GM12865 (cell line): ENCODE results near the gene CDH4.

Source experiments
- DNase-seq: peaks from one replicate; pipeline ENCODE4 v3.0.0; 2010; ENCODE audit warnings: low read depth
- H3K4me3 ChIP-seq: 2 replicates; pipeline ENCODE4 v1.5.1; 2011; ENCODE audit warnings: mild to moderate bottlenecking, low read depth, low read length, control low read depth
- CTCF ChIP-seq: IDR thresholded peaks from 2 replicates; pipeline ENCODE4 v1.5.1; 2011; ENCODE audit warnings: low read length, control low read depth, low read depth, inconsistent platforms; ENCODE audit not compliant: insufficient read depth; ENCODE audit errors: missing control alignments

Gene CDH4

GRCh38 chr20:61331543-61331942, 79.5 kb downstream of the CDH4 start:
- peak; percentile 8 for DNase-seq
- no peak overlapping the region for H3K4me3 ChIP-seq
- no peak for TF ChIP-seq CTCF

- no peak for DNase-seq
- no peak for TF ChIP-seq CTCF
- H3K4me3 ChIP-seq: no peak overlapping the region
Measured at GRCh38 chr20:61332016-61332975, 80.2 kb downstream of the CDH4 start.

- no peak for TF ChIP-seq CTCF
- DNase-seq: no peak
- no peak overlapping the region for H3K4me3 ChIP-seq
Measured at GRCh38 chr20:61333484-61334108, 81.5 kb downstream of the CDH4 start.

- no peak for DNase-seq
- no peak overlapping the region for H3K4me3 ChIP-seq
- no peak for TF ChIP-seq CTCF
Measured at GRCh38 chr20:61340157-61340556, 88.1 kb downstream of the CDH4 start.

- H3K4me3 ChIP-seq: no peak overlapping the region
- no peak for DNase-seq
- TF ChIP-seq CTCF: no peak
Measured at GRCh38 chr20:61341605-61342004, 89.5 kb downstream of the CDH4 start.

- DNase-seq: no peak
- H3K4me3 ChIP-seq: no peak overlapping the region
- no peak for TF ChIP-seq CTCF
Measured at GRCh38 chr20:61343934-61344333, 91.9 kb downstream of the CDH4 start.

GRCh38 chr20:61345656-61346055, 93.6 kb downstream of the CDH4 start:
- no peak overlapping the region for H3K4me3 ChIP-seq
- no peak for TF ChIP-seq CTCF
- no peak for DNase-seq
